ENCODE measurements around the gene PTPRCAP. TPM values are rescaled to one million over a fixed set of nuclear protein-coding genes. Genes with fewer than 3 reads are reported as not detected.
"Not testable (repeated sequence)": the region's sequence is repeated elsewhere in the genome, so short reads cannot be mapped to it uniquely, and the experiment has no call there.

PTPRCAP gene
- total and polyA plus RNA-seq, 7 donors, result 0.71 to 129 (median 2.8) TPM

- intact Hi-C loops (cut with DNase I), result loop anchor here (2.0 to 5.0 kb wide), 2 partner anchors 23 to 82 kb away; partner anchors contain the start of genes PPP1CA and TBC1D10C
- H3K4me1 ChIP-seq, result peaks cover 0 to 37% (median 24%) of the 10 kb centered on the region in 4 donors
- peaks cover 0 to 21% (median 0%) of the 10 kb centered on the region in 4 donors for H3K36me3 ChIP-seq
- H3K27me3 ChIP-seq, result no peaks in the 10 kb centered on the region
- H3K9me3 ChIP-seq, result no peaks in the 10 kb centered on the region
- 67 to 84% methylated on average over 16 of the region's 16 CpGs for WGBS, 2 donors
- H3K27ac ChIP-seq, result peak overlapping the region; percentile 81 to 87 (median 82)
- TF ChIP-seq EP300 (IDR thresholded peaks at IDR 0.05), result no peak
- no peak for TF ChIP-seq POLR2A (IDR thresholded peaks at IDR 0.05)
- TF ChIP-seq, protein P1, sequence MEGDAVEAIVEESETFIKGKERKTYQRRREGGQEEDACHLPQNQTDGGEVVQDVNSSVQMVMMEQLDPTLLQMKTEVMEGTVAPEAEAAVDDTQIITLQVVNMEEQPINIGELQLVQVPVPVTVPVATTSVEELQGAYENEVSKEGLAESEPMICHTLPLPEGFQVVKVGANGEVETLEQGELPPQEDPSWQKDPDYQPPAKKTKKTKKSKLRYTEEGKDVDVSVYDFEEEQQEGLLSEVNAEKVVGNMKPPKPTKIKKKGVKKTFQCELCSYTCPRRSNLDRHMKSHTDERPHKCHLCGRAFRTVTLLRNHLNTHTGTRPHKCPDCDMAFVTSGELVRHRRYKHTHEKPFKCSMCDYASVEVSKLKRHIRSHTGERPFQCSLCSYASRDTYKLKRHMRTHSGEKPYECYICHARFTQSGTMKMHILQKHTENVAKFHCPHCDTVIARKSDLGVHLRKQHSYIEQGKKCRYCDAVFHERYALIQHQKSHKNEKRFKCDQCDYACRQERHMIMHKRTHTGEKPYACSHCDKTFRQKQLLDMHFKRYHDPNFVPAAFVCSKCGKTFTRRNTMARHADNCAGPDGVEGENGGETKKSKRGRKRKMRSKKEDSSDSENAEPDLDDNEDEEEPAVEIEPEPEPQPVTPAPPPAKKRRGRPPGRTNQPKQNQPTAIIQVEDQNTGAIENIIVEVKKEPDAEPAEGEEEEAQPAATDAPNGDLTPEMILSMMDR (IDR thresholded peaks at IDR 0.05), result no peak
- TF ChIP-seq POLR2AphosphoS5 (IDR thresholded peaks at IDR 0.05), result no peak
- peak overlapping the region; percentile 36 to 59 (median 51) for H3K4me3 ChIP-seq
- no peak for DNase-seq
These were observed 46.6 kb upstream of the PTPRCAP start for GRCh38 chr11:67483831-67484665.

- Histone ChIP-seq H3K36me3 (peaks cover 0 to 14% (median 0%) of the 10 kb centered on the region in 4 donors), H3K27ac (peak within 1 kb of the TSS; percentile 81 to 87 (median 82)), H3K4me1 (peaks cover 0 to 37% (median 24%) of the 10 kb centered on the region in 4 donors), H3K9me3 (no peaks in the 10 kb centered on the region), H3K27me3 (no peaks in the 10 kb centered on the region), H3K4me3 (peak within 1 kb of the TSS; percentile 36 to 59 (median 51))
- TF ChIP-seq, protein P1 (IDR thresholded peaks at IDR 0.05), result peak in 1 of 4 experiments; percentile 50
- TF ChIP-seq POLR2A (IDR thresholded peaks at IDR 0.05), result peak; percentile 42 to 56
- TF ChIP-seq EP300 (IDR thresholded peaks at IDR 0.05), result no peak
- peak; percentile 47 to 82 (median 73) for TF ChIP-seq POLR2AphosphoS5 (IDR thresholded peaks at IDR 0.05)
- intact Hi-C loops (cut with DNase I), result loop anchor here (1.0 to 5.0 kb wide), 3 partner anchors 14 to 81 kb away; partner anchors contain the start of genes PPP1CA, TBC1D10C and TMEM134
- peak; percentile 99 for DNase-seq
- 9 to 12% methylated on average over 60 of the region's 60 CpGs for WGBS, 2 donors
These were observed 45.6 kb upstream of the PTPRCAP start, which contains the start of gene AIP for GRCh38 chr11:67482827-67483798. Gene AIP (plus strand): TSS chr11:67483026. CDS start chr11:67483159, 133 bp downstream.

- H3K4me1 ChIP-seq, result peaks cover 0 to 37% (median 24%) of the 10 kb centered on the region in 4 donors
- intact Hi-C loops (cut with DNase I), result loop anchor here (1.0 to 5.0 kb wide), 3 partner anchors 13 to 80 kb away; partner anchors contain the start of genes PPP1CA, TBC1D10C and TMEM134
- no peaks in the 10 kb centered on the region for H3K9me3 ChIP-seq
- no peak for TF ChIP-seq POLR2AphosphoS5 (IDR thresholded peaks at IDR 0.05)
- TF ChIP-seq, protein P1 (IDR thresholded peaks at IDR 0.05), result no peak
- TF ChIP-seq EP300 (IDR thresholded peaks at IDR 0.05), result no peak
- no peak for TF ChIP-seq POLR2A (IDR thresholded peaks at IDR 0.05)
- DNase-seq, result no peak
- peak overlapping the region; percentile 36 to 59 (median 51) for H3K4me3 ChIP-seq
- no peaks in the 10 kb centered on the region for H3K27me3 ChIP-seq
- H3K27ac ChIP-seq, result peak overlapping the region; percentile 81 to 87 (median 82)
- peaks cover 0 to 6% (median 0%) of the 10 kb centered on the region in 4 donors for H3K36me3 ChIP-seq
- 29 to 41% methylated on average over 19 of the region's 19 CpGs for WGBS, 2 donors
These were observed 44.9 kb upstream of the PTPRCAP start for GRCh38 chr11:67482275-67482826.

- H3K27me3 ChIP-seq; H3K9me3 ChIP-seq; DNase-seq; H3K36me3 ChIP-seq; H3K4me3 ChIP-seq; H3K27ac ChIP-seq; H3K4me1 ChIP-seq; intact Hi-C loops (cut with DNase I): not testable (repeated sequence)
- 81 to 82% methylated on average over 14 of the region's 16 CpGs for WGBS, 2 donors
These were observed 40.0 kb upstream of the PTPRCAP start for GRCh38 chr11:67477344-67478050.

- DNase-seq; intact Hi-C loops (cut with DNase I); H3K36me3 ChIP-seq; H3K4me1 ChIP-seq; H3K27me3 ChIP-seq; H3K27ac ChIP-seq; H3K9me3 ChIP-seq; H3K4me3 ChIP-seq: not testable (repeated sequence)
- WGBS, 2 donors, result 79 to 85% methylated on average over 10 of the region's 10 CpGs
These were observed 39.2 kb upstream of the PTPRCAP start for GRCh38 chr11:67476692-67477091.
